ENCODE results near the gene PALM3.
A peak's percentile ranks its signal among the peaks of the same experiment; 100 is the strongest.

The PALM3 gene

GRCh38 chr19:14061751-14062557 lies at the start of gene PALM3:
Gene PALM3 (minus strand): TSS chr19:14062076. CDS start chr19:14061980, 96 bp downstream.
- DNase-seq: no peak

- DNase-seq: no peak
Observed at GRCh38 chr19:14111486-14111885, 49.6 kb upstream of the PALM3 start.

- no peak for DNase-seq
Observed at GRCh38 chr19:14110650-14111049, 48.8 kb upstream of the PALM3 start.

- DNase-seq: no peak
Observed at GRCh38 chr19:14107581-14108461, 45.9 kb upstream of the PALM3 start.

GRCh38 chr19:14106840-14107239 lies 45.0 kb upstream of the PALM3 start:
- no peak for DNase-seq

- DNase-seq: no peak
Observed at GRCh38 chr19:14105680-14106079, 43.8 kb upstream of the PALM3 start.

GRCh38 chr19:14103310-14103709 lies 41.4 kb upstream of the PALM3 start:
- DNase-seq: no peak

- DNase-seq: no peak
Observed at GRCh38 chr19:14102756-14103155, 40.9 kb upstream of the PALM3 start.

GRCh38 chr19:14102102-14102696 lies 40.3 kb upstream of the PALM3 start:
- no peak for DNase-seq

GRCh38 chr19:14101003-14101545 lies 39.2 kb upstream of the PALM3 start:
- DNase-seq: no peak

- DNase-seq: no peak
Observed at GRCh38 chr19:14097532-14098151, 35.8 kb upstream of the PALM3 start.

- no peak for DNase-seq
Observed at GRCh38 chr19:14096272-14096992, 34.6 kb upstream of the PALM3 start.

GRCh38 chr19:14094854-14095253 lies 33.0 kb upstream of the PALM3 start:
- DNase-seq: no peak

- DNase-seq: no peak
Observed at GRCh38 chr19:14093117-14093823, 31.4 kb upstream of the PALM3 start.

GRCh38 chr19:14091813-14092462 lies 30.1 kb upstream of the PALM3 start:
- no peak for DNase-seq

- DNase-seq: peak; percentile 78
Observed at GRCh38 chr19:14091081-14091812, 29.4 kb upstream of the PALM3 start.

GRCh38 chr19:14090509-14091080 lies 28.7 kb upstream of the PALM3 start, which contains the start of gene SAMD1:
Gene SAMD1 (minus strand): TSS chr19:14090751.
- peak; percentile 82 for DNase-seq

- DNase-seq: peak; percentile 71
Observed at GRCh38 chr19:14089662-14090508, 28.0 kb upstream of the PALM3 start.

- no peak for DNase-seq
Observed at GRCh38 chr19:14089412-14089661, 27.5 kb upstream of the PALM3 start.
